Measurements from ENCODE around the gene GMEB2.
"Not testable (repeated sequence)": the region's sequence is repeated elsewhere in the genome, so short reads cannot be mapped to it uniquely, and the experiment has no call there.

GMEB2 gene

DNA sequence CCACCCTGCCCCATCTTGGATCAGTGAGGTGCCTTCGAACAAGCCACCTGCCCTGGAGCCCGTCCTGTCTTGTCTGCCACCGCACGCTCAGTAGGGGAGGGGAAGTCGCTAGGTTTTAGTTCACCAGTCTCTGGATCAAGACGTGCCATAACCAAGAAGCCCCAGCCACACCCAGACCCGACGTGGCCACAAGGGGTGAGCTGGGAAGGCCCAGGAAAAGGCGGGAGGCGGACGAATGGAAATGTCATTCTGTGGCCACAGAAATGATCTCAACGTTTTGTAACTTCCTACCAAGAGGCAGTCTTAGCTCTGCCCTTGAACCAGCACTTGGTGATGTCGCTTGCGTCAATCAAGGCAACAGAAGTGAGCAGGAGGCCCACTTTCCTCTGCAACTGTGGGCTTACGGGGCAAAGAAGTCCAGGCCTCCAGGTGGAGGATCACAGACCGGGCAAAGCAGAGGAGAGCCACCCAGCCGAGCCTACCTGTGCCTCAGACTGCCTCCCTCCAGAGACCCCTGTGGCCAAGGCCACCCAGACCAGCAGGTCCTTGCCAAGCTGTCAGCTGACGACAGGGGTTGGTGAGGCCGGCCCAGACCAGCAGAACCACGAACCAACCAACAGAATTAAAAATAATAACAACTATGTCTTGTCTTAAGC lies 14.5 kb downstream of the GMEB2 start:
- no peak for DNase-seq (ENCODE audit: low spot score)

DNA sequence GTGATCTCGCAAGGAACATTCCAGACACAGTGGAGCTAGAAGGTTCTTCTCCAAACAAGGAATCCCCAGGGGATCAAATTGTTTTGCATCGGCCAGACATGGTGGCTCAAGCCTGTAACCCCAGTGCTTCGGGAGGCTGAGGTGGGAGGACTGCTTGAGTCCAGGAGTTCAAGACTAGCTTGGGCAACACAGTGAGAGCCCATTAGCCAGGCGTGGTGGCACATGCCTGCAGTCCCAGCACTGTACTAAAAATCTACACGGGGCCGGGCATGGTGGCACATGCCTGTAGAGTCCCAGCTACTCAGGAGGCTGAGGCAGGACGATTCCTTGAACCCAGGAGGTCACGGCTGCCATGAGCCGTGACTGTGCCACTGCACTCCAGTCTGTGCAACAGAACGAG lies 15.3 kb downstream of the GMEB2 start:
- DNase-seq (ENCODE audit: low spot score): no peak

DNA sequence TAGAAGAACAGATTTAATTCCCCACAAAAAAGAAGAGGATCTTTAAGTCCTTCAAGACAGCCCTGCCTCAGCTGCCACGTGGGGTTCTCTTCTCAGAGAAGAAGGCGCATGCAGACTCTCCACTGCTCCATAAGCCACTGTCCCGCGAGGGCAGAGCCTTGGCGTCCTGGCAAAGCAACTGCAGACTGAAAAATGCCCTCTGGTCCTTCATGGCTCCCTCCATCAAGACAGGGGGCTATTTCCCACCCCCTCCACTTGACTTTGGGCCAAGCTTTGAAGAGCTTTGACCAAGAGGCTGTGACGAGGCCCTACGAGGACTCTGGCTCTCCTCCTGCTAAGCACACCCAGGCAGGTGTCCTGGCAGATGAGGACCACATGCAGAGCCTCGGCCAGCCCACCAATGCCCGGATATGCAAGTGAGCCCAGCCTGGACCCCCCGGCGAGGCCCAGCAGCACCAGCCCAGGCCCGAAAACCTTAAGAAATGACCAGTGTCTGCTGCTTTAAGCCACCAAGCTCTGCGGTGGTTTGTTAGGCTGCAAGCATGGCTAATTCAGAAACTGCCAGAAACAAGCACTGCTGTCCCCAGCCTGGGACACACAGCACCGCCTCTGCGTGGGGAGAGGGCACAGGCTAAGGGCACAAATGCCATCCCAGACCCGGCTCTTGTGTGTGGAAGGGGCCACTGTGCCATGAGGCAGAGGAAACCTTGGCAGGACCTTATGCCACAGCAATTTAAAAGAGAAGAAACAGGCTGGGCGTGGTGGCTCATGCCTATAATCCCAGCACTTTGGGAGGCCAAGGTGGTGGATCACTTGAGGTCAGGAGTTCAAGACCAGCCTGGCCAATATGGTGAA lies 16.1 kb downstream of the GMEB2 start:
- no peak for DNase-seq (ENCODE audit: low spot score)

DNA sequence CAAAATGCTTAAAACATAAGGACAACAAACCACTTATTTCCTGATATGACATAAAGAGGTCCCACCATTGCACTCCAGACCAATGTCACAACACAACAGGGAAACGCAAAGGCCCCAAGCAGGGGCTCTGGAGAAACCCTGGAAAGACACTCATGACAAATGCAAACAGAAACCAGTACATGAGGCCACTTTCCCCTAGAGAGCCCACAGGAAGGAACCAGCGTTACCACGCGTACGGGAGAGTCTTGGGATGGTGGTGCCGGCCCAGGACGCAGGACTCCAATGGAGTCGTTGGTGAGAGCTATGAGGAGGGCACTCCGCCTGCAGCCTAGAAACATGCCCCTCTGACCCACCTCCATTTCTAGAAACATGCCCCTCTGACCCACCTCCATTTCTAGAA lies 20.2 kb downstream of the GMEB2 start:
- no peak for DNase-seq (ENCODE audit: low spot score)

DNA sequence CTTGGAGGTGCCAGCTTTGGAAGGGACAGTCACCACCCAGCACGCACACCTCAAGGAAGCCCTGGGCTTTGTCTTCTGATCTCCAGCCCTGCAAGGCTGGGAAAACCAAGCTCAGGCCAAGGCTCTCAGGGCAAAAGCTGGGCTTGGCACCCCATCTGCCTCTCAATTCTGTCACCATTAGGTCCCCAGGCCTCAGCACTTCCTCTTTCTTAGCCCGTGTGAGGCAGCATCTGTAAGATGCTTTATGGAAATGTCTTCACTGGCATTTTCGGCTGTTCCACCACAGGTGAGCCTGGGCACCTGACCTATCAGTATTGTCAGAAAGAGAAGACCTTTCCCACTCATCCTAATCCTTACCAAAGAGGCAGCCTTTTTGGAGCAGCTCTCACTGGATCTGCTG lies 24.6 kb downstream of the GMEB2 start:
- no peak for DNase-seq (ENCODE audit: low spot score)

DNA sequence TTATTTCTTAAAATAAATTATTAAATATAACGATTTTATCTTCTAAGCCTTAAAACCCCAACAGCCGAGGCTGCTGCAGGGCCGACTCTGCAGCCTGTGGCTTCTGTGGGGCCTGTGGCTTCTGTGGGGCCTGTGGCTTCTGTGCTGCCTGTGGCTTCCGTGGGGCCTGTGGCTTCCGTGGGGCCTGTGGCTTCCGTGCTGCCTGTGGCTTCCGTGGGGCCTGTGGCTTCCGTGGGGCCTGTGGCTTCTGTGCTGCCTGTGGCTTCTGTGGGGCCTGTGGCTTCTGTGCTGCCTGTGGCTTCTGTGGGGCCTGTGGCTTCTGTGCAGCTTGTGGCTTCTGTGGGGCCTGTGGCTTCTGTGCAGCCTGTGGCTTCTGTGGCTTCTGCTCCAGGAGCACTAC lies 25.2 kb downstream of the GMEB2 start:
- not testable (repeated sequence) for DNase-seq (ENCODE audit: low spot score)

DNA sequence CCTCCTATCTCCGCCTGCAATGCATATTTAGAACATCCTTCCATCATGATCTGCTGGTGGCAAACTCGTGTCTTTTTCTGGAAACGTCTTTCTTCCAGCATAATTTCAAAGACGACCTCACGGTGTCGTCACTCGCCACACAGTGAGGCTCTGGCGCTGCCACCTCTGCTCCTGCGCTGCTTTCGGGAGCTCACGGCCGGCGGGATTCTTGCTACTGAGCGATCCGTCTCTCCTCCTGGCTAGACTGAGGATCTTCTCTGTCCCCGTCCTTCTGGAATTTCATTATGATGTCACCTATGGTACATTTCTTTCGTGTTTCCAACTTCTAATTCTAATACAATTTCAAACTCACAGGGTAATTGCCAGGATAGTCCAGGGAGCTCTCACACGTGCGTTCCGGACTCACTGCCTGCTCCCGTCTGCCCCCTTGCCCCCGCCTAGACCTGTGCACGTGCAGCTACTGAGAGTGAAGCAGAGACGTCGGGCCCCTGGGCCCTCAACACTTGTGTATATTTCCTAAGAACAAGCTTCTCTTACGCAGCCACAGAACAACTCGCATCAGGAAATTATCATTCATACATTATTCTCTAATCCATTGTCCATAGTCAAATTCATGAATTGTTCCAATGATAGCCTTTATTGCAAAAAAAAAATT lies 27.4 kb downstream of the GMEB2 start:
- DNase-seq (ENCODE audit: low spot score): no peak

DNA sequence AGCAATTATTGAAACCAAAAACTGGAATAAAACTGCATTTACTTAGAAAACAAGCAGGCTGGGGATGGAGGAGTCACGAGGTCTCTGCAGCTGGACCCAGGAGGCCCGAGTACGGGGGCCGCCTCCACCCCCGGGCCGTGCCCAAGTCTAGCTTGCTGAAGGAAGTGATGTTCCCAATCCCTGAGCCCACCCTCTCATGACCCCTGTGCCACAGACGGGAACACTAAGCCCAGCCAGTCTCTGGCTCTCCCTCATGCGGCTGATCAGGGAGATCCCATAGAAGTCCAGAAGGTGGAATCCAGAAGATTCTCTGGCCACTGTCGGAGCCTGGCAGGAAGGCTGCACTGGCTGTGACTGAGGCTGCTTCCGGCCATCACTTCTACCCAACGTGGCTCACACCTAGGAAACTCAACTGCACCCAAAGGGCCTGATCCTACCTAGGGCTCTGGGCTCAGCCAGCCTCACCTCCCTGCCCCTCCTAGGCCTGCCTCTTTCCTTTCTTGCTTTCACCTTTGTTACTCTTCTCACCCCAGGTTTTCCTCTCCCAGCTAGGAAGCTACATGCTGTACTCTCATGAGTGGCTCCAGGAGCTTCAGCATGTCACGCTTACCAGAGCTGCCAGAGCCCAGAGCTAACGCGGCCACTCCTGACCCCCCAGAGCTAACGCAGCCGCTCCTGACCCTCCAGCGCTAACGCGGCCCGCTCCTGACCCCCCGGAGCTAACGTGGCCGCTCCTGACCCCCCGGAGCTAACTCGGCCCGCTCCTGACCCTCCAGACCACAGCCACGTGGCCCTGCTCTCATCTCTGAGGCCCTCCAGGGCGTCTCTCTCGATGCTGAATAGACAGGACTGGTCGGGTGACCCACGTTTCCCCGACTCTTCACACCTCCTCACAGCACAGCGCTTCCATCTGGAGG lies 28.2 kb downstream of the GMEB2 start:
- DNase-seq (ENCODE audit: low spot score): no peak

DNA sequence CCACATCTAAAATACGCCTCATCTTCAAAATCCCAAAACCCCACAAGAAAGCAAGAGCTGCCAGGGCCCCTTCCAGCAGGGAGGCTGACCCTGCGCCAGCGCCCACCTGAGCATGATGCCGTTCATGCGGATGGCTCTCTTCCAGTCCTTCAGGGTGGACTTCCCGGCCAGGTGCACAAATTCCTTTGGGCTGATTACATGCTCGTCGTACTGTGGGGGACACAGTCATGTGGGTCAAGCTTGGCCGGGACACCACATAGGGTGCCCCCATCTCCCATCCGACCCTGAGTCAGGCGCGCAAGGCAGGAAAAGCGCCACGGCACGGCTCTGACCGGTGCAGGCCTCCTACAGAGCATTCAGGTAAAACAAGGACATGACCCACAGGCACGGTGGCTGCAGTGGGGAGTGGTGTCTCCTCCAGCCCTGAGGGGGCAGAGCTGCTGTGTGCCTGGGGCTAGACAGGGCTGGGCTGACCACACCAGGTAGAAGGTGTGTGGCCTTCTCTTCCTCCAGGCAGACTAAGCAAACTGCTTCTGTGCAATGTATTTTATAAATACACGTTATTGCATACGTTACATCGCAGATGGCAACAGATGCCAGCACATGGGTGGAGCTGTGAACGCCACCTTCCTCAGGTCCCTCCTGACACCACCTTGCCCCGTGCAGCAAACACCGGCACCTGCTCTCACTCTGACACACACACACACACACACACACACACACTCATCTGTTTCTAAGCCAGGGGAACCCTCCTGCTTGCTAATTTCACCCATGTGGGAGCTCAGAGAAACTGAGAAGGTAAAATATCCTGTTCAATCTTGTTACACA lies 29.0 kb downstream of the GMEB2 start:
- DNase-seq (ENCODE audit: low spot score): no peak

DNA sequence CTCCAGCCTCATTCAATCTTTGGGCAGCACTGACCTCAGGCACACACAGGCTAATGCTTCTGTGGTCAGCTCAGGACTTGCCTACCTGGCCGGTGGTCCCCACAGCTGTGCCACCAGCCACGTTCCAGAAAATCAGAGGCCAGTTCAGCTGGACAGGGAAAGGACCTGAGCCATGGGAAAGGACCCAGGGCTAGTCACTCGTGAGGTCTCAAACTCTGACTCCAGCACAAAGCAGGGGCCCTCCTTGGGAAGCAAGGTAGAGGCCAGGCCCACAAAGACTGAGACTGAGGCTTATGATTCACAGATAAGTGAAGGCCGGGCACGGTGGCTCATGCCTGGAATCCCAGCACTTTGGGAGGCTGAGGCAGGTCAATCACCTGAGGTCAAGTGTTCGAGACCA lies 30.5 kb downstream of the GMEB2 start:
- no peak for DNase-seq (ENCODE audit: low spot score)

DNA sequence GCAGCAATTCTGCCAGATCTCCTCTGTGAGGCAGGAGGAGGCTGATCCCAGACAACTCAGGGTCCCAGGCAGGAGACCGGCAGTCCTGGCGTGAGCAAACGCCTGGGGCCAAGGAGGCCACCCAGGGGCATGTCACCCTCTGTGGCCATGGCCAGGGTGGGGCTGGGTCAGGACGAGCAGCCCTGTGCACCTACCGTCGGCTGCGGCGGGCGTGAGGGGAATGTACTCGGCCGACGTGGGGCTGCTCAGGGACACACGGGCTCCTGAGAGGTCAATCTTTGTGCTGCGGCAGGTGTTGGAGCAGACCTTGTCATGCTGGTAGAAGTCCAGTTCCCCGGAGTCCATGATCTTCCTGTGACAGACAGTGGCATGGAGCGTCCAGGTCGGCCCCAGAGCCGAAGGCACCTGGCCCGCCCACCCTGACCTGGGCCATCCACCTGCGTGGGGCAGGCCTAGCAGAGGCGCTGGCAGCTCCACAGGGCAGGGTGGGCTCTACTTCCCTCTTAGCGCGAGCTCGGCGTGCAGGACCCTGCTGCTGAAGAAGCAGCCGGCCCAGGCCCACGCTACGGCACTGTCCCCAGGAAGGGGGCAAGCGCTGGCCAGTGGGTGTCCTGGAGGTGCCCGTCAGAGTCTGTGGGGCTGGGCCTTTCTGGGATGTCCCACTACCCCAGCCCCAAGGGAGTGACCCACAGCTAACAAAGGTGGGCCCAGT lies 31.3 kb downstream of the GMEB2 start:
- no peak for DNase-seq (ENCODE audit: low spot score)

DNA sequence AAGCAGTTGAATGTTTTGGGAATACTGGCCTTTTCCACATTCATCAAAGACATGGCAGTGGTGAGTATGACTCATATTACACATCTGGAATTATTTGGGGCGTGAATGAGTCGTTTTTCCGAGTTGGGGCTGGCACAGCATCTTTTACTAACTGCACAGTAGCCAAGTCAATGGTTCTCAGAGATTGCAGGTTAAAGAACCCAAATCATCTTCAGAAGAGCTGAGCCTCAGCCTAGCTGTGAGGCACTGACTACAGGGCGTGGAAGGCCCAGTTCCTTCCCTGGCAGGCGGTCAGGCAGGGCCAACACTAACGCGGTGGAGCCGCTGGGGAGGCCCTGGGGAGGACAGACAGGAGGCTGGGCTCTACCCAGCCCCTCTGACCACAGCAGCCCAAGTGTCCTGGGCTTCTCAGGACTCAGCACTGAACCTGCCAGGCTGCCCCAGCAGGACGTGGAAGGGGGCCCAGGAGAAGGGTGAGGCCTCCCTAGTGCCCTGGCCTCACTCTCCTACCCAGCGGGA lies 32.8 kb downstream of the GMEB2 start:
- no peak for DNase-seq (ENCODE audit: low spot score)

DNA sequence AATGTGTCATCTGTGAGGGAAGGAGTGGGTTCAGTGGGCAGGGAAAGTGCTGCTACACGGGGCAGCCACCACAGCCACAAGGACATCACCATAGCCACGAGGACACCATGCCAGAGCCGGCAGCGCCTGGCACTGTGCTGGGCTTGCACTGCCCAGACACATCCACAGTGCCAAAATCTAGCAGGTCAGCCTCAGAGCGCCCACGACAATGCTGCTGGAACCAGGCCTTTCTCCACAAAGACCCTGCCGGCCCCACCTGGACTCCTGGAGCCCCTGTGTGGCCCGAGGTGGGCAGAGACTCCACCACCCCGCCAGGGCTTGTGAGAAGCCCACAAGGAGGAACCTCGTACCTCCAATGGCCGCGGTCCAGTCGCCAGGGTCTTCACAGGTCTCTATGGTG lies 34.2 kb downstream of the GMEB2 start:
- DNase-seq (ENCODE audit: low spot score): no peak

DNA sequence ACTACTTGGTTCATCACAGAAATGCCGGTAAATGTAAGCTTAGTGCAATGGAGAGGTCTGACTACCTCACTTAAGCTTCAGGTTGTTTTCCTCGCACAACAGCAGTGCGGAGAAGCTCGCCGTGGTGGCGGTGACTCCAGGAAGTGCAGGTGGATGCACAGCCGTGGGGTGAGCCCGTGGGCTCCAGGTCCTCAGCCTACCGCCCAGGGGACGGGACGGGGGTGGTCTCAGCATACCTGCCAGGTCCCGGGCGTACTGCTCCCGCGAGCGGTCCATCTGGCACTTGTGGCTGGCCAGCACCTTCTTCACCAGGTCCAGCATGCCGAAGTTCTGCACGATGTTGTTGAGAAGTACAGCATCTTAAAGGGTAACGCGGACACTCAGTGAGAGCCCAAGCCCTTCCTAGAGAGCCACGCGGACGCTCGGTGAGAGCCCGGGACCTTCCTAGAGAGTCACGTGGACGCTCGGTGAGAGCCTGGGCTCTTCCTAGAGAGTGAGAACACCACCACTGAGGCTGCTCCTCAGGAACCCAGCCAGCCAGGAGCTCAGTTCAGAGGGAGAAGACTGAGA lies 35.0 kb downstream of the GMEB2 start:
- no peak for DNase-seq (ENCODE audit: low spot score)

DNA sequence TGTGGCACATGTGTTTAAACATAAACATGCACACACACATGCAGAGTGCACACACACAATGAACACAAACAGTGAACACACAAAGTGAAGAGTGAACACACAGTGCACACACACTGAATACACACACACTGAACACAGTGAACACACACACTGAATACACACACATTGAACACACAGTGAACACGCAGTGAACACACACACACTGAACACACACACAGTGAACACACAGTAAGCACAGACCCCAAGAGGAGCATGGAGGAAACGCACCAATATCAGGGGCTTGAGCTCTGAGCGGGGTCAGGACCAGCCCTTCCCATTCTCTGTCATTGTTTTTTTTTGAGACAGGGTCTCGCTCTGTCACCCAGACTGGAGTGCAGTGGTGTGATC lies 35.8 kb downstream of the GMEB2 start:
- DNase-seq (ENCODE audit: low spot score): no peak

DNA sequence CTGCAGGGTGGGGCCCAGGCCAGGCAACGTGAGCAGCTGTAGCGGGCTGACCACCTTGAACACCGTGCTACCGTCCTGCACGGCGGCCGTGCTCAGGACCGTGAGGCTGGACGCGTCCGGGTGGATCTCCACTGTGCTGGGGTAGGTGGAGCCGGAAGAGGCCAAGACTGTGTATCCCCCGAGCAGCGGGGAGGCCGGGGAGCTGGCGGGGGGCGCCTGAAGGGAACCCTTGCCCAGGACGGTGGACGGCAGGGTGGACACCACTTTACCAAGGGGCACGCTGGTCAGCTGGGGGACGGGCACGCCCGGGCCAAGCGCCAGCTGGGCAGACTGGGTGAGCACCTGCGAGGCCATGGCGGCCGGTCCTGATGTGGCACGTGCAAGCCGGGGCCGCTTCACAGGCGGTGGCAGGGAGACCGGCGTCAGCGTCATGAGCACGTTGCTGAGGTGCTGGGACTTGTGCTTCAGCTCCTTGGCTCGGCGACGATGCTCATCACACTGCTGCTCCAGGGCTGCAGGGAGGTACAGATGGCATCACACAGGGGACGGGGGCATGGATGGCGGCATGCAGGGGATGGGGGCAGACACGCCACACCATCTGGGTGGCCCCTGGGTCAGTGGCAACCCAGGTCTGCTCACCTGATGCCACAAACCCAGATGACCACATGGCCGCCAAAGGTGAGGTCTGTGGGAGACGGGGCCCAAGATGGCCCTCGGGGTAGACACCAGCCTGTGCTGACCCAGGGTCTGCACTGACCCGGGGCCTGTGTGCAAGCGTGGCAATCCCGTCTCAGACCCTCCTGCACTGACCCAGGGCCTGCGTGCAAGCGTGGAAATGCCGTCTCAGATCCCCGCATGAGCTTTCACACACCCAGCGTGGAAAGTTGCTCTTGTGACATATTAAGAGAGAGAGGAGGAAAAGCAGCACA lies 36.4 kb downstream of the GMEB2 start:
- no peak for DNase-seq (ENCODE audit: low spot score)

DNA sequence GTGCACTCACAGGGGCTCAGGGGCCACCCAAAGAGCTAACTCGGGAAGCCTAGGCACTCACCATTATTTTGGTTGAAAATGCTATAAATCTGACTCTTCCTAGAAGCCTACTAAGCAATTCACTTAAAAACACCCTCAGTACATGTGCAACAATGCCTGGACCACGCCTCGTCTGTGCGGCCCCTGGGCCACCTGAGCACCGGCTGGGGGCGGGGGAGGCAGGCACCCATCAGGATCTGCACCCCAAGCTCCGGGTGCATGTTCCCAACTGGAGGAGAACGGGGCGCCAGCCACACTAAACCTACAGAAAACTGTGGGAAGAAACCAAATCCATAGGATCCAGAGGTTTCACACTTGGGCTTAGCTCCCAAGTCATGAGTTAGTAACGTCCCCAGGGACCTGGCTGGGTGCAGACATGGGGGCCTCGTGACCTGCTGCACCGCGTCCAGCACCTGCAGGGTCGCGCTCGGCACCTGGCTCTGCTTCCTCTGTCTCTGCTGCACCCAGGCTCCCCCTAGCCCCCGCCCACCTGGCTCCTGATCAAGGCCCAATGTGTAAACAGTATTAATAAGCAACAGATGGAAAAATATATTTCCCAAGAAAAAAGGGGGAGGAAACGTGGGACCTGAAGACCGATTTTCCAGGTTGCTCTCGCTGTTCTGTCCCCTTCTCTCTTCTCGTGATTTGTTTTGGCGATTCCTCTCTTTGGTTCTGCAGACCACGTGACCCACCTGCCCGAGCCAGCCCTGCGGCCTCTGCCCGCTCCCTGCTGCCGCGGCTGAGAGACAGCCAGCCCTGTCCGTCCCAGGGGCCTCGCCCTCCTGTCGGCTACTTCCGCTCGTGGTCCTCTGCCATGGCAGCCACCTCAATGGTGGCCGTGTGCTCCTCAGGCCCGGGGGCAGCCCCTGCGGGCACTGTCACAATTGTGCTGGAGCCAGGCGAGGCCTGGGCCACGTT lies 37.4 kb downstream of the GMEB2 start:
- no peak for DNase-seq (ENCODE audit: low spot score)

DNA sequence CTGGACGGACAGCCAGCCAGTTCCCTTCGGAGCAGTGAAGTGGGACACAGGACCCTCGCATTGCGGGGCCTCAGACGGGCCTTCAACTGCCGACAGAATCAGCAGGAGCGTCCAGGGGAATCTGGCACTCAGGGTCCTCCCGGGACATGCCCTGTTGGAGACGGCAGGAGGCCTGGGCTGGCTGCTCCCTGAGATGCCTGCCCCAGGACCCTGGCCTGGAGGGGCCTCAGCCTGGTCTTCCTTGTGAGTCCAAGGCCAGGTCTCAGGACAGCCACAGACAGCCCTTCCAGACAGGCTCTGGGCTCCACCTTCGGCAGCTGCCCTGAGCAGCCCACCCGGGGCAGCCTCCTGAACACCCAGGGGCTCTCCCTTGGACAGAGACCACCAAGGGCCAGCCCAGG lies 38.3 kb downstream of the GMEB2 start:
- DNase-seq (ENCODE audit: low spot score): no peak
